ENCODE results near the gene ZG16B. TPM values are rescaled to one million over a fixed set of nuclear protein-coding genes. Genes with fewer than 3 reads are reported as not detected.

The ZG16B gene
- total RNA-seq, 1 experiment from 2014 or later: not detected

- TF ChIP-seq EZH2 (IDR thresholded peaks at IDR 0.05; ENCODE audit: borderline replicate concordance, low read depth, low read length, poor library complexity, severe bottlenecking): no peak
- TF ChIP-seq CTCF (conservative IDR thresholded peaks at IDR 0.05; ENCODE audit: low read depth, low read length): no peak
- DNase-seq (ENCODE audit: low spot score): no peak
- ChIA-PET POLR2A (ENCODE audit: low non-redundant PET) (no interaction called here), CTCF (no interaction called here)
- no peaks in the 10 kb centered on the region for H3K27me3 ChIP-seq (replicated peaks; ENCODE audit: insufficient read depth, low read depth, low read length, poor library complexity)
- H3K4me3 ChIP-seq (ENCODE audit: low read depth, low read length, poor library complexity, severe bottlenecking): no peak overlapping the region
- intact Hi-C loops (cut with micrococcal nuclease; ENCODE audit: unreplicated experiment): no loop called here
- no peaks in the 10 kb centered on the region for H3K9me3 ChIP-seq (ENCODE audit: low read depth, low read length, poor library complexity, severe bottlenecking)
- H3K27ac ChIP-seq (ENCODE audit: low read depth, low read length, poor library complexity, severe bottlenecking): no peak overlapping the region
- H3K4me1 ChIP-seq (ENCODE audit: insufficient read depth, low read length, poor library complexity, severe bottlenecking): no peaks in the 10 kb centered on the region
- H3K36me3 ChIP-seq (ENCODE audit: insufficient read depth, low read length, poor library complexity, severe bottlenecking): no peaks in the 10 kb centered on the region
- no TSS peak for BruUV-seq (replicated peaks)
These were observed 15.0 kb downstream of the ZG16B start for GRCh38 chr16:2845116-2845515.

GRCh38 chr16:2846511-2847310, 16.6 kb downstream of the ZG16B start:
- DNase-seq (ENCODE audit: low spot score): no peak
- ChIA-PET CTCF (no interaction called here), POLR2A (ENCODE audit: low non-redundant PET) (no interaction called here)
- no peaks in the 10 kb centered on the region for H3K9me3 ChIP-seq (ENCODE audit: low read depth, low read length, poor library complexity, severe bottlenecking)
- H3K27me3 ChIP-seq (replicated peaks; ENCODE audit: insufficient read depth, low read depth, low read length, poor library complexity): no peaks in the 10 kb centered on the region
- no peak for TF ChIP-seq EZH2 (IDR thresholded peaks at IDR 0.05; ENCODE audit: borderline replicate concordance, low read depth, low read length, poor library complexity, severe bottlenecking)
- no peak for TF ChIP-seq CTCF (conservative IDR thresholded peaks at IDR 0.05; ENCODE audit: low read depth, low read length)
- H3K27ac ChIP-seq (ENCODE audit: low read depth, low read length, poor library complexity, severe bottlenecking): no peak overlapping the region
- no peaks in the 10 kb centered on the region for H3K4me1 ChIP-seq (ENCODE audit: insufficient read depth, low read length, poor library complexity, severe bottlenecking)
- H3K36me3 ChIP-seq (ENCODE audit: insufficient read depth, low read length, poor library complexity, severe bottlenecking): no peaks in the 10 kb centered on the region
- H3K4me3 ChIP-seq (ENCODE audit: low read depth, low read length, poor library complexity, severe bottlenecking): no peak overlapping the region
- intact Hi-C loops (cut with micrococcal nuclease; ENCODE audit: unreplicated experiment): no loop called here
- no TSS peak for BruUV-seq (replicated peaks)

GRCh38 chr16:2848933-2849725, 19.0 kb downstream of the ZG16B start:
- POLR2A ChIA-PET (ENCODE audit: low non-redundant PET): no interaction called here
- no peaks in the 10 kb centered on the region for H3K36me3 ChIP-seq (ENCODE audit: insufficient read depth, low read length, poor library complexity, severe bottlenecking)
- intact Hi-C loops (cut with micrococcal nuclease; ENCODE audit: unreplicated experiment): no loop called here
- H3K4me3 ChIP-seq (ENCODE audit: low read depth, low read length, poor library complexity, severe bottlenecking): no peak overlapping the region
- BruUV-seq (replicated peaks): no TSS peak
- no peak overlapping the region for H3K27ac ChIP-seq (ENCODE audit: low read depth, low read length, poor library complexity, severe bottlenecking)
- no peak for DNase-seq (ENCODE audit: low spot score)
- no peaks in the 10 kb centered on the region for H3K27me3 ChIP-seq (replicated peaks; ENCODE audit: insufficient read depth, low read depth, low read length, poor library complexity)
- CTCF ChIA-PET: no interaction called here
- H3K9me3 ChIP-seq (ENCODE audit: low read depth, low read length, poor library complexity, severe bottlenecking): no peaks in the 10 kb centered on the region
- no peaks in the 10 kb centered on the region for H3K4me1 ChIP-seq (ENCODE audit: insufficient read depth, low read length, poor library complexity, severe bottlenecking)
- TF ChIP-seq EZH2 (IDR thresholded peaks at IDR 0.05; ENCODE audit: borderline replicate concordance, low read depth, low read length, poor library complexity, severe bottlenecking): no peak
- TF ChIP-seq CTCF (conservative IDR thresholded peaks at IDR 0.05; ENCODE audit: low read depth, low read length): no peak
